Measurements from ENCODE around the gene FUT8. TPM values are rescaled to one million over a fixed set of nuclear protein-coding genes. Genes with fewer than 3 reads are reported as not detected.

The FUT8 gene
- total and polyA plus RNA-seq, 2 of the 8 experiments (the other 6 are each of a cell fraction or from before 2014, with no cell fraction given) = 10.5 to 25.1 TPM

DNA sequence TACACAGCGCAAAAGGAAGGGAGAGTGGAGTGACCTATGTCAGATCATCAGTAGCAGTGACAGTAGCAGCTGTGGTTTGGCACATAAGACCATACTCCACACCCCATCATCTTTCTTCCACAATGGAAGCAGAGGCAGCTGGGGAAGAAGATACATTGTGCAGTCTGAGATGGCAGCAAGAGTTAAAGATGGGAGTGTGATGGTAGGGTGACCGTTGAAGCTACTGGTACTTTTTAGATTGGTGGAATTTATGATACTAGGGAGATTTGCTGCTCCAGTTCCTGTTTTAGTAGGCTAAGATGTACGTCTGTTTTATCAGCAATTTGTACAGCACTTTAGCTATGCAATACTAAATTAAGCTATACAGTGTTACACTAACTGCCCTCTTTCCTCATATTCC is 291.0 kb downstream of the FUT8 start:
- 87% methylated on average over 3 of the region's 3 CpGs; no CpG with 5 or more reads in 1 of the 2 experiments for WGBS, 2 experiments (ENCODE audit: extremely low coverage in 1 of 2, insufficient coverage in 1 of 2, insufficient read length in 1 of 2, insufficient replicate concordance in 2 of 2, low coverage in 1 of 2, low lambda C conversion rate in 2 of 2, missing lambda C conversion rate in 1 of 2)
- H3K9ac ChIP-seq (replicated peaks in 1 of 4; ENCODE audit: extremely low read depth in 1 of 4, low read depth in 3 of 4, low read length in 3 of 4) = no peak overlapping the region; a peak in 1 of 7 replicates
- no peaks in the 10 kb centered on the region for H3K9me3 ChIP-seq (ENCODE audit: insufficient read depth in 2 of 2, low read depth in 1 of 2, low read length in 1 of 2)
- no peak overlapping the region for H2AFZ ChIP-seq (ENCODE audit: low read length)
- ChIA-PET CTCF (ENCODE audit: partially characterized antibody) (interaction anchor here (1.1 to 1.9 kb wide), 2 partner anchors 16 to 121 kb away, joined by 3 to 8 read pairs; no protein-coding TSS in a partner anchor), POLR2A (ENCODE audit: partially characterized antibody) (no interaction called here)
- H2BK15ac ChIP-seq (ENCODE audit: low read length) = no peak overlapping the region
- H2BK5ac ChIP-seq (ENCODE audit: low read depth, low read length) = no peak overlapping the region; the same call in 1 of the 2 replicates
- no peaks in the 10 kb centered on the region for H4K20me1 ChIP-seq (replicated peaks in 1 of 2; ENCODE audit: control insufficient read depth in 1 of 2, insufficient read depth in 2 of 2, low read length in 2 of 2)
- FAIRE-seq (no peak), DNase-seq (ENCODE audit: low read depth in 1 of 2, low spot score in 2 of 2) (no peak)
- H4K5ac ChIP-seq (ENCODE audit: insufficient read length, low read depth, low read length) = no peak overlapping the region
- no peak overlapping the region for H4K8ac ChIP-seq (ENCODE audit: extremely low read depth, insufficient read depth, low read length)
- H3K18ac ChIP-seq (ENCODE audit: extremely low read depth, low read length) = no peak overlapping the region
- H3K79me2 ChIP-seq (ENCODE audit: control insufficient read depth in 1 of 2, insufficient read depth in 2 of 2, low read length in 2 of 2) = no peaks in the 10 kb centered on the region
- H3K36me3 ChIP-seq (ENCODE audit: control insufficient read depth in 2 of 4, insufficient read depth in 4 of 4, low read length in 3 of 4) = no peaks in the 10 kb centered on the region
- no peak overlapping the region for H4K91ac ChIP-seq (replicated peaks; ENCODE audit: insufficient read length, low read length)
- no peak overlapping the region for H3K23ac ChIP-seq (ENCODE audit: insufficient read length)
- H3K4me1 ChIP-seq (replicated peaks in 1 of 4; ENCODE audit: control insufficient read depth in 3 of 4, insufficient read depth in 4 of 4, low read length in 3 of 4) = peaks cover 0 to 4% (median 1%) of the 10 kb centered on the region in 4 experiments; a peak in 1 of 7 replicates
- no peak overlapping the region for H3K56ac ChIP-seq (replicated peaks; ENCODE audit: insufficient read length, low read depth, low read length)
- no peaks in the 10 kb centered on the region for H3K27me3 ChIP-seq (replicated peaks in 1 of 4; ENCODE audit: control insufficient read depth in 3 of 4, extremely low read depth in 1 of 4, insufficient read depth in 3 of 4, low read length in 3 of 4)
- H3K27ac ChIP-seq (ENCODE audit: low read depth, low read length) = no peak overlapping the region
- H3K4me2 ChIP-seq (ENCODE audit: insufficient read depth in 1 of 2, low read depth in 2 of 2, low read length in 2 of 2) = no peak overlapping the region
- H3K79me1 ChIP-seq (ENCODE audit: low read depth, low read length) = no peaks in the 10 kb centered on the region
- H3K14ac ChIP-seq (ENCODE audit: insufficient read length) = no peak overlapping the region
- no peaks in the 10 kb centered on the region for H3K23me2 ChIP-seq (ENCODE audit: low read depth, low read length)
- no peak overlapping the region for H2BK120ac ChIP-seq (replicated peaks; ENCODE audit: low read depth, low read length)
- H2AK5ac ChIP-seq (ENCODE audit: low read depth, low read length) = no peak overlapping the region
- H2BK20ac ChIP-seq (ENCODE audit: low read length) = no peak overlapping the region
- no peak overlapping the region for H3K4me3 ChIP-seq (ENCODE audit: extremely low read depth in 1 of 4, insufficient read depth in 2 of 4, low read depth in 3 of 4, low read length in 4 of 4)
- H2BK12ac ChIP-seq (ENCODE audit: low read depth, low read length) = peak overlapping the region; percentile 51; the same call in 1 of the 2 replicates
- H3K4ac ChIP-seq (replicated peaks; ENCODE audit: insufficient read length, low read depth, low read length) = no peak overlapping the region
- TF ChIP-seq CHD2 (IDR thresholded peaks at IDR 0.05; ENCODE audit: low read length) = no peak
- TF ChIP-seq SIRT6 (IDR thresholded peaks at IDR 0.05; ENCODE audit: low read length) = no peak
- no peak for TF ChIP-seq NRF1 (IDR thresholded peaks at IDR 0.05; ENCODE audit: low read depth, low read length)
- no peak for TF ChIP-seq BACH1 (IDR thresholded peaks at IDR 0.05; ENCODE audit: low read length)
- TF ChIP-seq RFX5 (IDR thresholded peaks at IDR 0.05; ENCODE audit: borderline replicate concordance, low read depth, low read length) = no peak
- TF ChIP-seq, protein P1, sequence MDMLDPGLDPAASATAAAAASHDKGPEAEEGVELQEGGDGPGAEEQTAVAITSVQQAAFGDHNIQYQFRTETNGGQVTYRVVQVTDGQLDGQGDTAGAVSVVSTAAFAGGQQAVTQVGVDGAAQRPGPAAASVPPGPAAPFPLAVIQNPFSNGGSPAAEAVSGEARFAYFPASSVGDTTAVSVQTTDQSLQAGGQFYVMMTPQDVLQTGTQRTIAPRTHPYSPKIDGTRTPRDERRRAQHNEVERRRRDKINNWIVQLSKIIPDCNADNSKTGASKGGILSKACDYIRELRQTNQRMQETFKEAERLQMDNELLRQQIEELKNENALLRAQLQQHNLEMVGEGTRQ (IDR thresholded peaks at IDR 0.05; ENCODE audit: low read length) = no peak
- TF ChIP-seq POLR2A (IDR thresholded peaks at IDR 0.05; ENCODE audit: control extremely low read depth in 1 of 2, low read depth in 2 of 2, low read length in 2 of 2) = no peak
- TF ChIP-seq ZNF274 (IDR thresholded peaks at IDR 0.05; ENCODE audit: borderline replicate concordance, extremely low read depth, low read length) = no peak
- TF ChIP-seq POLR2AphosphoS5 (IDR thresholded peaks at IDR 0.05; ENCODE audit: low read depth, low read length) = no peak
- TF ChIP-seq HDAC6 (IDR thresholded peaks at IDR 0.05; ENCODE audit: low read depth, low read length) = no peak
- no peak for TF ChIP-seq BCL11A (IDR thresholded peaks at IDR 0.05; ENCODE audit: low read depth in 2 of 2, low read length in 2 of 2)
- TF ChIP-seq, protein P2, sequence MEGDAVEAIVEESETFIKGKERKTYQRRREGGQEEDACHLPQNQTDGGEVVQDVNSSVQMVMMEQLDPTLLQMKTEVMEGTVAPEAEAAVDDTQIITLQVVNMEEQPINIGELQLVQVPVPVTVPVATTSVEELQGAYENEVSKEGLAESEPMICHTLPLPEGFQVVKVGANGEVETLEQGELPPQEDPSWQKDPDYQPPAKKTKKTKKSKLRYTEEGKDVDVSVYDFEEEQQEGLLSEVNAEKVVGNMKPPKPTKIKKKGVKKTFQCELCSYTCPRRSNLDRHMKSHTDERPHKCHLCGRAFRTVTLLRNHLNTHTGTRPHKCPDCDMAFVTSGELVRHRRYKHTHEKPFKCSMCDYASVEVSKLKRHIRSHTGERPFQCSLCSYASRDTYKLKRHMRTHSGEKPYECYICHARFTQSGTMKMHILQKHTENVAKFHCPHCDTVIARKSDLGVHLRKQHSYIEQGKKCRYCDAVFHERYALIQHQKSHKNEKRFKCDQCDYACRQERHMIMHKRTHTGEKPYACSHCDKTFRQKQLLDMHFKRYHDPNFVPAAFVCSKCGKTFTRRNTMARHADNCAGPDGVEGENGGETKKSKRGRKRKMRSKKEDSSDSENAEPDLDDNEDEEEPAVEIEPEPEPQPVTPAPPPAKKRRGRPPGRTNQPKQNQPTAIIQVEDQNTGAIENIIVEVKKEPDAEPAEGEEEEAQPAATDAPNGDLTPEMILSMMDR (IDR thresholded peaks at IDR 0.05; ENCODE audit: control extremely low read depth in 1 of 3, insufficient read depth in 1 of 3, low read depth in 1 of 3, low read length in 3 of 3) = no peak

Measured in H1 (cell line).